ENCODE measurements around the gene MYO18B.

GRCh38 chr22:26064048-26064447 lies 322.1 kb downstream of the MYO18B start:
- TF ChIP-seq CTCF (IDR thresholded peaks at IDR 0.05; ENCODE audit: insufficient read depth, low read depth, low read length) (no peak), EZH2 (IDR thresholded peaks at IDR 0.05; ENCODE audit: insufficient read depth, low read length) (no peak)

All from astrocyte (in vitro differentiated cells and primary cell).